H1 (cell line): Measurements from ENCODE around the gene NAV2. TPM values are rescaled to one million over a fixed set of nuclear protein-coding genes. Genes with fewer than 3 reads are reported as not detected.

Experiments used
- BRCA1 ChIP-seq: IDR thresholded peaks from 2 replicates; pipeline ENCODE4 v1.6.1; 2012; ENCODE audit warnings: low read depth, low read length, improper control_type of control experiment
- CHD2 ChIP-seq: IDR thresholded peaks from 2 replicates; pipeline ENCODE4 v1.6.1; 2012; ENCODE audit warnings: low read length, improper control_type of control experiment
- EZH2 ChIP-seq: fragments of 200-600 bp; sonication (generic); IDR thresholded peaks from 2 replicates; pipeline ENCODE4 v1.7.1; 2012; ENCODE audit warnings: low read depth, mild to moderate bottlenecking, moderate library complexity, low read length, inconsistent platforms; ENCODE audit not compliant: severe bottlenecking
- HDAC2 ChIP-seq, 2 experiments: fragments of 300-600 bp in 1 of 2; sonication (generic) in 1 of 2; IDR thresholded peaks; 2 replicates each; pipeline ENCODE4 v1.6.1; 2011 to 2012; ENCODE audit warnings: low read depth in 2 of 2, low read length in 2 of 2, mild to moderate bottlenecking in 2 of 2, moderate library complexity in 2 of 2, borderline replicate concordance in 1 of 2, inconsistent platforms in 1 of 2
- JUN ChIP-seq: IDR thresholded peaks from 2 replicates; pipeline ENCODE4 v1.6.1; 2011; ENCODE audit warnings: low read depth, mild to moderate bottlenecking, improper control_type of control experiment, low read length
- RAD21 ChIP-seq, 2 experiments: IDR thresholded peaks in 1 of 2; conservative IDR thresholded peaks in 1 of 2; 2 replicates each; pipeline ENCODE4 v1.6.1; 2011; ENCODE audit warnings: low read depth in 2 of 2, low read length in 2 of 2, improper control_type of control experiment in 1 of 2, inconsistent platforms in 1 of 2, mild to moderate bottlenecking in 1 of 2, moderate library complexity in 1 of 2
- SRF ChIP-seq: IDR thresholded peaks from 2 replicates; pipeline ENCODE4 v1.6.1; 2011; ENCODE audit warnings: mild to moderate bottlenecking, low read depth, low read length, moderate library complexity
- SUZ12 ChIP-seq: fragments of 200-600 bp; sonication (generic); IDR thresholded peaks from 2 replicates; pipeline ENCODE4 v1.6.1; 2012; ENCODE audit warnings: mild to moderate bottlenecking, inconsistent platforms, low read length, moderate library complexity, mixed read lengths
- TEAD4 ChIP-seq: IDR thresholded peaks from 2 replicates; pipeline ENCODE4 v1.6.1; 2012; ENCODE audit warnings: low read depth, low read length, inconsistent platforms, mixed read lengths
- polyA plus RNA-seq, 7 experiments: library from polyadenylated mRNA; depleted of rRNA in 3 of 7; stranded (reverse) in 5 of 7; unstranded in 2 of 7; fragments of >200 nt in 5 of 7; fragments of 200-250 nt in 2 of 7; gene quantifications; 1 replicate in 5 of 7; 2 replicates in 1 of 7; 4 replicates in 1 of 7; pipeline versions ENCODE4 v1.2.1 to v1.2.3, GENCODE V29; 2011 to 2013; ENCODE audit warnings: missing spikeins in 2 of 7, mixed read lengths in 2 of 7
- total RNA-seq: library from RNA; stranded (reverse); fragmentation: NEBNext Ultra II Directional; extraction: Animal tissue kit (Norgen Biotek cat#: 25700); gene quantifications from 2 replicates; pipeline ENCODE4 v1.2.1, GENCODE V29; 2021
- TF ChIP-seq, protein P1 (sequence below): fragments of 300-600 bp; sonication (generic); IDR thresholded peaks from 2 replicates; pipeline ENCODE4 v1.7.1; 2012; ENCODE audit warnings: low read length, moderate library complexity, mild to moderate bottlenecking, inconsistent platforms; ENCODE audit not compliant: insufficient replicate concordance
- TF ChIP-seq, protein P2 (sequence below): IDR thresholded peaks from 2 replicates; pipeline ENCODE4 v1.6.1; 2012; ENCODE audit warnings: inconsistent platforms

The NAV2 gene
- total and polyA plus RNA-seq, 2 of the 8 experiments (the other 6 are each of a cell fraction or from before 2014, with no cell fraction given), result 35.6 to 73.6 TPM

DNA sequence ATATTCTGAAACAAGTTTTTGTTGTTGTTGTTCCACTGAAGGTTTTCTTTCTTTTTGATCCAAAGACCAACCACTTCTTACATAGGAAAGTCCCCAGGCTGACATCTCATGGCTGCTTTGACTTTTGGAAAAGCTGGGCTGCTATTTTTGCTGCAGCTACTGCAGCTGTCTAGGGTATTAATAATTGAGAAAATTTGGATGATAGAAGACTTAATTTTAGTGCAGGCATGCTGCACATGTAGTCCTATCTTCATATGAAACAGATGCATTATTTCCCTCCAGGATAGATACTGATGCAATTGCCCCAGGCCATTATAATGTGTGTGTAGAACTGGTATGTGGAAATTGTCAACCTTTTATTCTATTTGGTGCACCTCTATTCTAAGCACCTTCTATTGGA is 131.4 kb downstream of the NAV2 start (continued):
- TF ChIP-seq, protein P1, sequence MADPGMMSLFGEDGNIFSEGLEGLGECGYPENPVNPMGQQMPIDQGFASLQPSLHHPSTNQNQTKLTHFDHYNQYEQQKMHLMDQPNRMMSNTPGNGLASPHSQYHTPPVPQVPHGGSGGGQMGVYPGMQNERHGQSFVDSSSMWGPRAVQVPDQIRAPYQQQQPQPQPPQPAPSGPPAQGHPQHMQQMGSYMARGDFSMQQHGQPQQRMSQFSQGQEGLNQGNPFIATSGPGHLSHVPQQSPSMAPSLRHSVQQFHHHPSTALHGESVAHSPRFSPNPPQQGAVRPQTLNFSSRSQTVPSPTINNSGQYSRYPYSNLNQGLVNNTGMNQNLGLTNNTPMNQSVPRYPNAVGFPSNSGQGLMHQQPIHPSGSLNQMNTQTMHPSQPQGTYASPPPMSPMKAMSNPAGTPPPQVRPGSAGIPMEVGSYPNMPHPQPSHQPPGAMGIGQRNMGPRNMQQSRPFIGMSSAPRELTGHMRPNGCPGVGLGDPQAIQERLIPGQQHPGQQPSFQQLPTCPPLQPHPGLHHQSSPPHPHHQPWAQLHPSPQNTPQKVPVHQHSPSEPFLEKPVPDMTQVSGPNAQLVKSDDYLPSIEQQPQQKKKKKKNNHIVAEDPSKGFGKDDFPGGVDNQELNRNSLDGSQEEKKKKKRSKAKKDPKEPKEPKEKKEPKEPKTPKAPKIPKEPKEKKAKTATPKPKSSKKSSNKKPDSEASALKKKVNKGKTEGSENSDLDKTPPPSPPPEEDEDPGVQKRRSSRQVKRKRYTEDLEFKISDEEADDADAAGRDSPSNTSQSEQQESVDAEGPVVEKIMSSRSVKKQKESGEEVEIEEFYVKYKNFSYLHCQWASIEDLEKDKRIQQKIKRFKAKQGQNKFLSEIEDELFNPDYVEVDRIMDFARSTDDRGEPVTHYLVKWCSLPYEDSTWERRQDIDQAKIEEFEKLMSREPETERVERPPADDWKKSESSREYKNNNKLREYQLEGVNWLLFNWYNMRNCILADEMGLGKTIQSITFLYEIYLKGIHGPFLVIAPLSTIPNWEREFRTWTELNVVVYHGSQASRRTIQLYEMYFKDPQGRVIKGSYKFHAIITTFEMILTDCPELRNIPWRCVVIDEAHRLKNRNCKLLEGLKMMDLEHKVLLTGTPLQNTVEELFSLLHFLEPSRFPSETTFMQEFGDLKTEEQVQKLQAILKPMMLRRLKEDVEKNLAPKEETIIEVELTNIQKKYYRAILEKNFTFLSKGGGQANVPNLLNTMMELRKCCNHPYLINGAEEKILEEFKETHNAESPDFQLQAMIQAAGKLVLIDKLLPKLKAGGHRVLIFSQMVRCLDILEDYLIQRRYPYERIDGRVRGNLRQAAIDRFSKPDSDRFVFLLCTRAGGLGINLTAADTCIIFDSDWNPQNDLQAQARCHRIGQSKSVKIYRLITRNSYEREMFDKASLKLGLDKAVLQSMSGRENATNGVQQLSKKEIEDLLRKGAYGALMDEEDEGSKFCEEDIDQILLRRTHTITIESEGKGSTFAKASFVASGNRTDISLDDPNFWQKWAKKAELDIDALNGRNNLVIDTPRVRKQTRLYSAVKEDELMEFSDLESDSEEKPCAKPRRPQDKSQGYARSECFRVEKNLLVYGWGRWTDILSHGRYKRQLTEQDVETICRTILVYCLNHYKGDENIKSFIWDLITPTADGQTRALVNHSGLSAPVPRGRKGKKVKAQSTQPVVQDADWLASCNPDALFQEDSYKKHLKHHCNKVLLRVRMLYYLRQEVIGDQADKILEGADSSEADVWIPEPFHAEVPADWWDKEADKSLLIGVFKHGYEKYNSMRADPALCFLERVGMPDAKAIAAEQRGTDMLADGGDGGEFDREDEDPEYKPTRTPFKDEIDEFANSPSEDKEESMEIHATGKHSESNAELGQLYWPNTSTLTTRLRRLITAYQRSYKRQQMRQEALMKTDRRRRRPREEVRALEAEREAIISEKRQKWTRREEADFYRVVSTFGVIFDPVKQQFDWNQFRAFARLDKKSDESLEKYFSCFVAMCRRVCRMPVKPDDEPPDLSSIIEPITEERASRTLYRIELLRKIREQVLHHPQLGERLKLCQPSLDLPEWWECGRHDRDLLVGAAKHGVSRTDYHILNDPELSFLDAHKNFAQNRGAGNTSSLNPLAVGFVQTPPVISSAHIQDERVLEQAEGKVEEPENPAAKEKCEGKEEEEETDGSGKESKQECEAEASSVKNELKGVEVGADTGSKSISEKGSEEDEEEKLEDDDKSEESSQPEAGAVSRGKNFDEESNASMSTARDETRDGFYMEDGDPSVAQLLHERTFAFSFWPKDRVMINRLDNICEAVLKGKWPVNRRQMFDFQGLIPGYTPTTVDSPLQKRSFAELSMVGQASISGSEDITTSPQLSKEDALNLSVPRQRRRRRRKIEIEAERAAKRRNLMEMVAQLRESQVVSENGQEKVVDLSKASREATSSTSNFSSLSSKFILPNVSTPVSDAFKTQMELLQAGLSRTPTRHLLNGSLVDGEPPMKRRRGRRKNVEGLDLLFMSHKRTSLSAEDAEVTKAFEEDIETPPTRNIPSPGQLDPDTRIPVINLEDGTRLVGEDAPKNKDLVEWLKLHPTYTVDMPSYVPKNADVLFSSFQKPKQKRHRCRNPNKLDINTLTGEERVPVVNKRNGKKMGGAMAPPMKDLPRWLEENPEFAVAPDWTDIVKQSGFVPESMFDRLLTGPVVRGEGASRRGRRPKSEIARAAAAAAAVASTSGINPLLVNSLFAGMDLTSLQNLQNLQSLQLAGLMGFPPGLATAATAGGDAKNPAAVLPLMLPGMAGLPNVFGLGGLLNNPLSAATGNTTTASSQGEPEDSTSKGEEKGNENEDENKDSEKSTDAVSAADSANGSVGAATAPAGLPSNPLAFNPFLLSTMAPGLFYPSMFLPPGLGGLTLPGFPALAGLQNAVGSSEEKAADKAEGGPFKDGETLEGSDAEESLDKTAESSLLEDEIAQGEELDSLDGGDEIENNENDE, result no peak
- TF ChIP-seq, protein P2, sequence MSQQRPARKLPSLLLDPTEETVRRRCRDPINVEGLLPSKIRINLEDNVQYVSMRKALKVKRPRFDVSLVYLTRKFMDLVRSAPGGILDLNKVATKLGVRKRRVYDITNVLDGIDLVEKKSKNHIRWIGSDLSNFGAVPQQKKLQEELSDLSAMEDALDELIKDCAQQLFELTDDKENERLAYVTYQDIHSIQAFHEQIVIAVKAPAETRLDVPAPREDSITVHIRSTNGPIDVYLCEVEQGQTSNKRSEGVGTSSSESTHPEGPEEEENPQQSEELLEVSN, result no peak
- no peak for TF ChIP-seq SUZ12
- no peak for TF ChIP-seq SRF
- no peak for TF ChIP-seq JUN
- no peak for TF ChIP-seq RAD21 (IDR thresholded peaks at IDR 0.05 in 1 of 2, conservative IDR thresholded peaks at IDR 0.05 in 1 of 2; ENCODE audit: low read depth in 2 of 2, low read length in 2 of 2)
- no peak for TF ChIP-seq HDAC2 (IDR thresholded peaks at IDR 0.05; ENCODE audit: borderline replicate concordance in 1 of 2, low read depth in 2 of 2, low read length in 2 of 2)
- no peak for TF ChIP-seq TEAD4
- TF ChIP-seq BRCA1, result no peak
- TF ChIP-seq EZH2, result no peak
- TF ChIP-seq CHD2, result no peak
